H9 (cell line): ENCODE measurements around the gene PRRX2. TPM values are rescaled to one million over a fixed set of nuclear protein-coding genes. Genes with fewer than 3 reads are reported as not detected.
A peak's percentile ranks its signal among the peaks of the same experiment; 100 is the strongest.

Experiments used
- DNase-seq: peaks from one replicate; pipeline ENCODE4 v3.0.0-alpha.2; 2017
- H2AFZ ChIP-seq: one replicate; pipeline ENCODE4 v1.6.1; 2013; ENCODE audit warnings: mild to moderate bottlenecking, low read length, control low read depth, moderate library complexity
- H2AK5ac ChIP-seq: 2 replicates; pipeline ENCODE4 v1.6.1; 2013; ENCODE audit warnings: low read length, control low read depth, mixed read lengths; ENCODE audit not compliant: insufficient read length
- H2BK120ac ChIP-seq: one replicate; pipeline ENCODE4 v1.6.1; 2013; ENCODE audit warnings: low read depth, mild to moderate bottlenecking, low read length, control low read depth, inconsistent platforms; ENCODE audit not compliant: poor library complexity, severe bottlenecking
- H2BK12ac ChIP-seq: 2 replicates; pipeline ENCODE4 v1.6.1; 2013; ENCODE audit warnings: low read length, control low read depth, mixed read lengths, low read depth; ENCODE audit not compliant: insufficient read length
- H2BK15ac ChIP-seq: 2 replicates; pipeline ENCODE4 v1.6.1; 2013; ENCODE audit warnings: low read depth, low read length, control low read depth
- H2BK20ac ChIP-seq: one replicate; pipeline ENCODE4 v1.6.1; 2013; ENCODE audit warnings: low read depth, mild to moderate bottlenecking, low read length, control low read depth, inconsistent platforms; ENCODE audit not compliant: poor library complexity, severe bottlenecking
- H2BK5ac ChIP-seq: 2 replicates; pipeline ENCODE4 v1.6.1; 2013; ENCODE audit warnings: low read length, control low read depth, mixed read lengths; ENCODE audit not compliant: insufficient read length
- H3K14ac ChIP-seq: 2 replicates; pipeline ENCODE4 v1.6.1; 2013; ENCODE audit warnings: low read length, control low read depth; ENCODE audit not compliant: insufficient read depth
- H3K18ac ChIP-seq: 2 replicates; pipeline ENCODE4 v1.6.1; 2013; ENCODE audit warnings: low read depth, mild to moderate bottlenecking, mixed read lengths, low read length, control low read depth; ENCODE audit not compliant: insufficient read length
- H3K23ac ChIP-seq: 2 replicates; pipeline ENCODE4 v1.6.1; 2013; ENCODE audit warnings: low read length, control low read depth, mixed read lengths, low read depth; ENCODE audit not compliant: insufficient read length
- H3K23me2 ChIP-seq: 2 replicates; pipeline ENCODE4 v1.6.1; 2013; ENCODE audit warnings: low read depth, mild to moderate bottlenecking, mixed read lengths, low read length, control low read depth; ENCODE audit not compliant: insufficient read length, poor library complexity, severe bottlenecking
- H3K27ac ChIP-seq: 2 replicates; pipeline ENCODE4 v1.5.1; 2013; ENCODE audit warnings: low read length, control low read depth, mixed read lengths, low read depth; ENCODE audit not compliant: insufficient read length
- H3K27me3 ChIP-seq: 2 replicates; pipeline ENCODE4 v1.6.1; 2013; ENCODE audit warnings: low read length, control low read depth, inconsistent platforms; ENCODE audit not compliant: insufficient read depth
- H3K4ac ChIP-seq: 2 replicates; pipeline ENCODE4 v1.6.1; 2013; ENCODE audit warnings: low read depth, mild to moderate bottlenecking, control low read depth, inconsistent platforms, low read length, moderate library complexity
- H3K4me1 ChIP-seq: 2 replicates; pipeline ENCODE4 v1.6.1; 2013; ENCODE audit warnings: low read length, control low read depth, inconsistent platforms; ENCODE audit not compliant: insufficient read depth
- H3K4me2 ChIP-seq: 2 replicates; pipeline ENCODE4 v1.6.1; 2013; ENCODE audit warnings: low read length, control low read depth, mixed read lengths; ENCODE audit not compliant: insufficient read length, insufficient read depth
- H3K56ac ChIP-seq: 2 replicates; pipeline ENCODE4 v1.6.1; 2013; ENCODE audit warnings: low read depth, mild to moderate bottlenecking, mixed read lengths, low read length, control low read depth; ENCODE audit not compliant: insufficient read length
- H3K79me1 ChIP-seq: 2 replicates; pipeline ENCODE4 v1.6.1; 2013; ENCODE audit warnings: low read depth, mild to moderate bottlenecking, moderate library complexity, low read length, control low read depth, inconsistent platforms; ENCODE audit not compliant: insufficient read depth, poor library complexity, severe bottlenecking
- H3K79me2 ChIP-seq: 2 replicates; pipeline ENCODE4 v1.6.1; 2013; ENCODE audit warnings: low read length, control low read depth, inconsistent platforms; ENCODE audit not compliant: insufficient read depth
- H3K9ac ChIP-seq: 2 replicates; pipeline ENCODE4 v1.6.1; 2013; ENCODE audit warnings: low read length, control low read depth, mixed read lengths; ENCODE audit not compliant: insufficient read length; ENCODE audit errors: extremely low read depth
- H3K9me3 ChIP-seq: one replicate; pipeline ENCODE4 v1.6.1; 2013; ENCODE audit warnings: low read depth, low read length, inconsistent platforms; ENCODE audit not compliant: control insufficient read depth
- H3T11ph ChIP-seq: one replicate; pipeline ENCODE4 v1.6.1; 2013; ENCODE audit warnings: mild to moderate bottlenecking, low read length, control low read depth, inconsistent platforms
- H4K20me1 ChIP-seq: one replicate; pipeline ENCODE4 v1.6.1; 2013; ENCODE audit not compliant: control insufficient read depth, insufficient read length, insufficient read depth
- H4K5ac ChIP-seq: 2 replicates; pipeline ENCODE4 v1.6.1; 2013; ENCODE audit warnings: low read depth, mild to moderate bottlenecking, mixed read lengths, low read length, control low read depth; ENCODE audit not compliant: insufficient read length
- H4K8ac ChIP-seq: replicated peaks from 2 replicates; pipeline ENCODE4 v1.6.1; 2013; ENCODE audit warnings: low read length, control low read depth, mixed read lengths, low read depth; ENCODE audit not compliant: insufficient read length
- H4K91ac ChIP-seq: 2 replicates; pipeline ENCODE4 v1.6.1; 2013; ENCODE audit warnings: low read depth, mild to moderate bottlenecking, moderate library complexity, mixed read lengths, low read length, control low read depth; ENCODE audit not compliant: insufficient read length
- H3K27ac Mint-ChIP-seq, 3 experiments: 2 replicates in 2 of 3; 3 replicates in 1 of 3; pipeline ENCODE4 v1.8.0; 2020 to 2021; ENCODE audit warnings: mixed read lengths in 3 of 3, mild to moderate bottlenecking in 1 of 3, moderate library complexity in 1 of 3
- H3K27me3 Mint-ChIP-seq: 2 replicates; pipeline ENCODE4 v1.8.0; 2021; ENCODE audit warnings: low read depth, mild to moderate bottlenecking, moderate library complexity, mixed read lengths
- H3K36me3 Mint-ChIP-seq, 3 experiments: 2 replicates in 2 of 3; 3 replicates in 1 of 3; pipeline ENCODE4 v1.8.0; 2020 to 2021; ENCODE audit warnings: low read depth in 3 of 3, mixed read lengths in 3 of 3; ENCODE audit not compliant: insufficient read depth in 1 of 3
- H3K4me1 Mint-ChIP-seq, 2 experiments: 2 replicates each; pipeline ENCODE4 v1.8.0; 2020; ENCODE audit warnings: mixed read lengths in 2 of 2
- H3K4me3 Mint-ChIP-seq, 2 experiments: 2 replicates in 1 of 2; 3 replicates in 1 of 2; pipeline ENCODE4 v1.8.0; 2020 to 2021; ENCODE audit warnings: mild to moderate bottlenecking in 2 of 2, mixed read lengths in 2 of 2, moderate library complexity in 1 of 2
- H3K9me3 Mint-ChIP-seq, 2 experiments: 2 replicates in 1 of 2; 3 replicates in 1 of 2; pipeline ENCODE4 v1.8.0; 2020; ENCODE audit warnings: mild to moderate bottlenecking in 2 of 2, mixed read lengths in 2 of 2, moderate library complexity in 1 of 2
- CTCF ChIP-seq: fragments of 200-600 bp; sonication (generic); conservative IDR thresholded peaks from 3 replicates; pipeline ENCODE4 v1.8.0; 2021; ENCODE audit warnings: antibody characterized with exemption, mild to moderate bottlenecking
- WGBS: extraction: QIAGEN DNeasy Blood & Tissue Kit; methylation state at CpG from one replicate; pipeline ENCODE4 v1.1.7; 2013; ENCODE audit warnings: missing lambda C conversion rate, low lambda C conversion rate, mixed read lengths; ENCODE audit not compliant: insufficient read length; ENCODE audit errors: extremely low coverage; 5-methylcytosine and 5-hydroxymethylcytosine counted together
- total RNA-seq: library from RNA; stranded (reverse); gene quantifications from 2 replicates; pipeline ENCODE4 v1.2.1, GENCODE V29; 2021

The PRRX2 gene
- total RNA-seq, 1 experiment from 2014 or later = 3.9 TPM

DNA sequence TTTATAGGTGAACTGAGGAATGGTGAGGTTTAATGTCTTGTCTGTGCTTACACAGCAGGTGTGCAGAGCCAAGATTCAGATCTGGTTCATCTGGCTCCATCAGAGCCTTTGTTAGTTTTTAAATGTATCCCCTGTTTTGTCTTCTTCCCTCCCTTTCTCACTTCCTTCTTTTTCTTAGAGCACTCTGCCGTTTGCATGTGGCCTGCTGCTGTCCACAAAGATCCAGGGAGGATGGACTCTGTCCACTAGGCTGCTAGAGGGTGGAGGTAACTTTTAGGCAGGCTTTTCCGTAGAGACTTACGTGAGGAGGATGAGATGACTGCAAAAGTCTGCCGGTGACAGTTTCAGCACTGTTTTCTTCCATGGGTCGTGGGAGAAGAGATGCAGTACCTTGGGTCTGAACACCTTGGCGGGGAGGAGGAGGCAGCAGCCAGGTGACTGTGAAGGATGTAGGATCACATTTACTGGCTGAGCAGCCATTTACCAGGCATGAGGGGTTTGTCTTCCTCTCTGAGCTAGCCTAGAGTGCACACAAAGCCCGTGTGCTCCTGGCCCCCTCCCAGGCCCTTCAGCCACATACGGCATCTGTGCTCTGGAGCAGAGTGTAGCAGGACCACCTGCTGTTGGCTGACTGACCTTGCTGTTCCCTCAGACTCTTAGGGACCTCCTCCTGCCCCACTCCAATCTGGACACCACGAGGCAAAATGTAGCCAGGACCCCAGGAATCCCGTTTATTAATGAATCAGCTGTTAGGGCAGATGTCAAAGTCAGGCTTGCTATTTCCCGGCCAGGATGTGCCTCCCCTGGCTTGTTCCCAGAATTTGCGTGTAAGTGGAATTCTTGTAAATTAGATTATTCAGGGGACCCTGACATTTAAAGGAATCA, 37.6 kb upstream of the PRRX2 start:
- no peaks in the 10 kb centered on the region for H3K9me3 ChIP-seq
- H3K4me1 ChIP-seq = 0 out of 2 replicates have a peak, but pooled peaks cover 2% of the 10 kb centered on the region
- no peak overlapping the region for H2BK120ac ChIP-seq
- no peak overlapping the region for H3K27ac ChIP-seq
- H3K27me3 ChIP-seq = no peaks in the 10 kb centered on the region
- H3K4ac ChIP-seq = no peak overlapping the region
- TF ChIP-seq CTCF = no peak
- peaks cover 59% of the 10 kb centered on the region for H3K79me2 ChIP-seq
- no peak overlapping the region for H4K91ac ChIP-seq
- no peak overlapping the region for H2BK20ac ChIP-seq
- H3K56ac ChIP-seq = no peak overlapping the region
- H3T11ph ChIP-seq = no peak overlapping the region
- H3K23me2 ChIP-seq = peaks cover 8% of the 10 kb centered on the region
- H2AFZ ChIP-seq = no peak overlapping the region
- no peak overlapping the region for H4K5ac ChIP-seq
- H2AK5ac ChIP-seq = no peak overlapping the region
- Mint-ChIP-seq H3K27ac (peak overlapping the region in 2 of 3 experiments; percentile 28 to 76; a peak in 4 of 7 replicates), H3K9me3 (no peaks in the 10 kb centered on the region), H3K4me1 (peaks cover 38 to 46% of the 10 kb centered on the region in 2 experiments), H3K27me3 (no peaks in the 10 kb centered on the region; the same call in 1 of the 2 replicates), H3K4me3 (peak overlapping the region; percentile 82 to 84), H3K36me3 (peaks cover 3 to 33% (median 26%) of the 10 kb centered on the region in 3 experiments; a peak in 5 of 7 replicates)
- H3K23ac ChIP-seq = no peak overlapping the region
- no peak overlapping the region for H4K8ac ChIP-seq
- no peak overlapping the region for H2BK12ac ChIP-seq
- no peak overlapping the region for H3K9ac ChIP-seq
- H3K4me2 ChIP-seq = peak overlapping the region; percentile 81
- no peak overlapping the region for H2BK15ac ChIP-seq
- no peak overlapping the region for H3K14ac ChIP-seq
- peaks cover 11% of the 10 kb centered on the region for H3K79me1 ChIP-seq
- no peak overlapping the region for H2BK5ac ChIP-seq
- no peak for DNase-seq
- no CpG with 5 or more reads among the region's 12 CpGs for WGBS
- no peak overlapping the region for H3K18ac ChIP-seq
- no peaks in the 10 kb centered on the region for H4K20me1 ChIP-seq
